WTC11 (cell line): ENCODE measurements around the gene FHL3. TPM values are rescaled to one million over a fixed set of nuclear protein-coding genes. Genes with fewer than 3 reads are reported as not detected.

Experiments used
- ATAC-seq: fragments of 200-7000 bp; cut with Tn5 transposase; 2 replicates; pipeline ENCODE4 v1.10.0; 2021; ENCODE audit warnings: mild to moderate bottlenecking, moderate library complexity
- CTCF ChIA-PET: fragments of 300-600 bp; sonication (Branson Sonifier 250); formaldehyde crosslinking; loops from one replicate; lab custom pipeline; 2021; ENCODE audit warnings: antibody characterized with exemption; lab: Charles Lee
- POLR2A ChIA-PET: fragments of 350-600 bp; sonication (Branson Sonifier 250); formaldehyde crosslinking; loops from one replicate; lab custom pipeline; 2021; ENCODE audit warnings: antibody characterized with exemption; lab: Charles Lee
- DNase-seq: peaks from one replicate; pipeline ENCODE4 v3.0.0; 2021; ENCODE audit warnings: low spot score
- H3K27ac Mint-ChIP-seq: 2 replicates; pipeline ENCODE4 v1.8.0; 2021; ENCODE audit warnings: mixed read lengths
- H3K27me3 Mint-ChIP-seq: 2 replicates; pipeline ENCODE4 v1.8.0; 2021; ENCODE audit warnings: low read depth, mild to moderate bottlenecking, moderate library complexity, mixed read lengths
- H3K36me3 Mint-ChIP-seq: 2 replicates; pipeline ENCODE4 v1.8.0; 2021; ENCODE audit warnings: mixed read lengths
- H3K4me1 Mint-ChIP-seq: 2 replicates; pipeline ENCODE4 v1.8.0; 2022; ENCODE audit warnings: mixed read lengths
- H3K4me3 Mint-ChIP-seq: 2 replicates; pipeline ENCODE4 v1.8.0; 2021; ENCODE audit warnings: mild to moderate bottlenecking, moderate library complexity, mixed read lengths
- H3K9me3 Mint-ChIP-seq: 2 replicates; pipeline ENCODE4 v1.8.0; 2021; ENCODE audit warnings: mixed read lengths
- E2F1 ChIP-seq: sonication (generic); formaldehyde crosslinking; IDR thresholded peaks from 2 replicates; pipeline ENCODE4 v1.8.0; 2022; ENCODE audit warnings: mild to moderate bottlenecking, missing genetic modification reagents
- E2F4 ChIP-seq: sonication (generic); formaldehyde crosslinking; IDR thresholded peaks from 2 replicates; pipeline ENCODE4 v1.8.1; 2022; ENCODE audit warnings: low read depth, mild to moderate bottlenecking, moderate library complexity, missing genetic modification reagents, borderline replicate concordance
- ETV6 ChIP-seq: sonication (generic); formaldehyde crosslinking; IDR thresholded peaks from 2 replicates; pipeline ENCODE4 v1.8.1; 2022; ENCODE audit warnings: mild to moderate bottlenecking, missing genetic modification reagents
- FOXK1 ChIP-seq: sonication (generic); formaldehyde crosslinking; IDR thresholded peaks from 2 replicates; pipeline ENCODE4 v1.8.0; 2022; ENCODE audit warnings: mild to moderate bottlenecking, moderate library complexity, missing genetic modification reagents
- JAZF1 ChIP-seq: fragments of 250-450 bp; sonication (Bioruptor Pico); IDR thresholded peaks from 2 replicates; pipeline ENCODE4 v1.9.0; 2021; ENCODE audit warnings: moderate library complexity, mild to moderate bottlenecking, inconsistent platforms
- NFE2L1 ChIP-seq: sonication (generic); formaldehyde crosslinking; IDR thresholded peaks from 2 replicates; pipeline ENCODE4 v1.8.1; 2023; ENCODE audit warnings: missing genetic modification reagents
- NR2C2 ChIP-seq: sonication (generic); formaldehyde crosslinking; IDR thresholded peaks from 2 replicates; pipeline ENCODE4 v1.8.0; 2022; ENCODE audit warnings: mild to moderate bottlenecking, missing genetic modification reagents
- PRDM15 ChIP-seq: sonication (generic); formaldehyde crosslinking; IDR thresholded peaks from 2 replicates; pipeline ENCODE4 v1.8.0; 2022; ENCODE audit warnings: missing genetic modification reagents
- SMAD4 ChIP-seq: sonication (generic); formaldehyde crosslinking; IDR thresholded peaks from 2 replicates; pipeline ENCODE4 v1.8.0; 2022; ENCODE audit warnings: mild to moderate bottlenecking, missing genetic modification reagents
- ZBTB21 ChIP-seq: sonication (generic); formaldehyde crosslinking; IDR thresholded peaks from 2 replicates; pipeline ENCODE4 v1.8.1; 2023; ENCODE audit warnings: mild to moderate bottlenecking, missing genetic modification reagents, borderline replicate concordance
- ZNF423 ChIP-seq: fragments of 250-450 bp; sonication (Bioruptor Pico); IDR thresholded peaks from 2 replicates; pipeline ENCODE4 v2.1.2; 2022; ENCODE audit warnings: mild to moderate bottlenecking, moderate library complexity
- ZNF425 ChIP-seq: fragments of 250-450 bp; sonication (Bioruptor Pico); conservative IDR thresholded peaks from 2 replicates; pipeline ENCODE4 v1.9.0; 2021; ENCODE audit warnings: mild to moderate bottlenecking
- ZNF512 ChIP-seq: sonication (generic); formaldehyde crosslinking; IDR thresholded peaks from 2 replicates; pipeline ENCODE4 v1.8.1; 2022; ENCODE audit warnings: missing genetic modification reagents, borderline replicate concordance
- total RNA-seq: library from RNA; stranded (reverse); gene quantifications from 3 replicates; pipeline ENCODE4 v1.2.3, GENCODE V29; 2021
- TF ChIP-seq, protein P1 (sequence below): fragments of 250-450 bp; sonication (Bioruptor Pico); IDR thresholded peaks from 2 replicates; pipeline ENCODE4 v1.9.0; 2021; ENCODE audit warnings: mild to moderate bottlenecking

FHL3 gene
- total RNA-seq, 1 experiment from 2014 or later: 34.4 TPM

DNA sequence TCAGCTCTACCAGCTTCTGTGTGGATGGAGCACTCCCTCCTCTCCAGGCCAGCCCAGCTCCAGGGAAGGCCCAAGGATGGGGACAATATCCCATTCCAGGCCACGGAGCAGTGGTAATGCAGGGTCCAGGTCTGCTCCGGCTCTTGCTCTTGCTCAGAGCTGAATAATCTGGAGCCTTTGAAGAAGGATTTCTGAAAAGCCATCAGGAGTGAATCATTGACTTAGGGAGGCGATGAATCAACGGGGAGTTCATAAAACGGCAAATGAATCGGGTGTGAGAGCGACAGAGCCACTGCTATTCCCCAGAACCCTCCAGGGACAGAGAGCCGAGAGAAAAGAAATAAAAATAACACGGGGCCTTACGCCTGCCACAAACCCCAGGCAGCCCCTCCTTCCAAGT is 33.5 kb upstream of the FHL3 start:
- peaks cover 24% of the 10 kb centered on the region for H3K36me3 Mint-ChIP-seq
- peaks cover 20% of the 10 kb centered on the region for H3K27me3 Mint-ChIP-seq
- ChIA-PET POLR2A (no interaction called here), CTCF (interaction anchor here (2.2 kb wide), 1 partner anchor 33 kb away, joined by 10 read pairs; no protein-coding TSS in a partner anchor)
- H3K9me3 Mint-ChIP-seq: peaks cover 11% of the 10 kb centered on the region
- no peak for DNase-seq
- H3K27ac Mint-ChIP-seq: no peak overlapping the region
- H3K4me3 Mint-ChIP-seq: no peak overlapping the region
- no peak for ATAC-seq
- H3K4me1 Mint-ChIP-seq: peaks cover 26% of the 10 kb centered on the region
- no peak for TF ChIP-seq SMAD4 (CRISPR knock-in tag)
- TF ChIP-seq NFE2L1: no peak
- TF ChIP-seq ZNF423 (CRISPR knock-in tag): no peak
- TF ChIP-seq ZNF425 (CRISPR knock-in tag): no peak
- no peak for TF ChIP-seq JAZF1
- TF ChIP-seq ZBTB21 (CRISPR knock-in tag): no peak
- TF ChIP-seq E2F4 (CRISPR knock-in tag): no peak
- no peak for TF ChIP-seq ZNF512 (CRISPR knock-in tag)
- TF ChIP-seq PRDM15: no peak
- TF ChIP-seq ETV6 (CRISPR knock-in tag): no peak
- no peak for TF ChIP-seq E2F1 (CRISPR knock-in tag)
- no peak for TF ChIP-seq FOXK1 (CRISPR knock-in tag)
- TF ChIP-seq NR2C2 (CRISPR knock-in tag): no peak
- TF ChIP-seq, protein P1, sequence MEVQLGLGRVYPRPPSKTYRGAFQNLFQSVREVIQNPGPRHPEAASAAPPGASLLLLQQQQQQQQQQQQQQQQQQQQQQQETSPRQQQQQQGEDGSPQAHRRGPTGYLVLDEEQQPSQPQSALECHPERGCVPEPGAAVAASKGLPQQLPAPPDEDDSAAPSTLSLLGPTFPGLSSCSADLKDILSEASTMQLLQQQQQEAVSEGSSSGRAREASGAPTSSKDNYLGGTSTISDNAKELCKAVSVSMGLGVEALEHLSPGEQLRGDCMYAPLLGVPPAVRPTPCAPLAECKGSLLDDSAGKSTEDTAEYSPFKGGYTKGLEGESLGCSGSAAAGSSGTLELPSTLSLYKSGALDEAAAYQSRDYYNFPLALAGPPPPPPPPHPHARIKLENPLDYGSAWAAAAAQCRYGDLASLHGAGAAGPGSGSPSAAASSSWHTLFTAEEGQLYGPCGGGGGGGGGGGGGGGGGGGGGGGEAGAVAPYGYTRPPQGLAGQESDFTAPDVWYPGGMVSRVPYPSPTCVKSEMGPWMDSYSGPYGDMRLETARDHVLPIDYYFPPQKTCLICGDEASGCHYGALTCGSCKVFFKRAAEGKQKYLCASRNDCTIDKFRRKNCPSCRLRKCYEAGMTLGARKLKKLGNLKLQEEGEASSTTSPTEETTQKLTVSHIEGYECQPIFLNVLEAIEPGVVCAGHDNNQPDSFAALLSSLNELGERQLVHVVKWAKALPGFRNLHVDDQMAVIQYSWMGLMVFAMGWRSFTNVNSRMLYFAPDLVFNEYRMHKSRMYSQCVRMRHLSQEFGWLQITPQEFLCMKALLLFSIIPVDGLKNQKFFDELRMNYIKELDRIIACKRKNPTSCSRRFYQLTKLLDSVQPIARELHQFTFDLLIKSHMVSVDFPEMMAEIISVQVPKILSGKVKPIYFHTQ (CRISPR knock-in tag): no peak
